A549 treated with Mapracorat at 1 μM for 4 hours (cell line): ENCODE measurements around the gene KIAA0408. TPM values are rescaled to one million over a fixed set of nuclear protein-coding genes. Genes with fewer than 3 reads are reported as not detected.

ENCODE experiments used
- total RNA-seq: library from RNA; stranded (reverse); fragments of 200-300 nt; extraction: Qiagen RNA extraction; gene quantifications from 5 replicates; pipeline ENCODE4 v1.2.3, GENCODE V29; 2022

KIAA0408 gene
- 4.4 to 7.3 TPM (median 6.4 TPM) in 5 replicates for total RNA-seq

DNA sequence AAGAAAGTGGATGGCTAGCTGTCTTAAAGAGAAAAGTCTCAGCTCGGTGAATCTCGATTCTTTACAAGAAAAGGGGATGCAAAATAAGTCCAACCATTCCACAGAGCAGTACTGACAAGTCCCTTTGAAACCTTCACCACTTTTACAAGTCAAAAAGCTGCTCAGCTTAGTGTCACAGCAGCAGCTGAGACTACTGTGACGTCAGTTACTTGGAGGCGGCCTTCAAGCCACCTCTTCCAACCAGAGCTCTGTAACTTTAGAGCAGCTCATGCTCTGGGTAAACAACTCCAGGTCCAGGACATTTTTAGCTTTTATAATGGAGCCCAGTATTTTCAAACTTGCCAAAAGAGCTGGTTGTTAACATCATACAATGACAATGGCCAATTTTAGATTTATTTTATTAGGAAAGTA is at the start of gene KIAA0408:
Gene KIAA0408, minus strand, starts transcription at position 159 of the 411 bp plus-strand sequence. CDS start 5,408 bp downstream, outside the sequence.

Other genes starting within 250 kb of the KIAA0408 start
- gene RNF146, start 192.5 kb downstream of the KIAA0408 start, total RNA-seq, result 9.2 to 10.9 TPM (median 10.4 TPM) in 5 replicates
- 33.0 to 50.7 TPM (median 37.2 TPM) in 5 replicates for gene ECHDC1, start 115.8 kb downstream of the KIAA0408 start, total RNA-seq
- not detected in 5 replicates for gene C6orf58, start 117.8 kb upstream of the KIAA0408 start, total RNA-seq